Measurements from ENCODE around the gene MMRN2.
"Not testable (repeated sequence)": the region's sequence is repeated elsewhere in the genome, so short reads cannot be mapped to it uniquely, and the experiment has no call there.

The MMRN2 gene

GRCh38 chr10:86956848-86957448, 467 bp downstream of the MMRN2 start:
- no peak for DNase-seq (ENCODE audit: low read depth)

- no peak for DNase-seq (ENCODE audit: low read depth)
Observed at GRCh38 chr10:86956195-86956847, 1.1 kb downstream of the MMRN2 start.

DNA sequence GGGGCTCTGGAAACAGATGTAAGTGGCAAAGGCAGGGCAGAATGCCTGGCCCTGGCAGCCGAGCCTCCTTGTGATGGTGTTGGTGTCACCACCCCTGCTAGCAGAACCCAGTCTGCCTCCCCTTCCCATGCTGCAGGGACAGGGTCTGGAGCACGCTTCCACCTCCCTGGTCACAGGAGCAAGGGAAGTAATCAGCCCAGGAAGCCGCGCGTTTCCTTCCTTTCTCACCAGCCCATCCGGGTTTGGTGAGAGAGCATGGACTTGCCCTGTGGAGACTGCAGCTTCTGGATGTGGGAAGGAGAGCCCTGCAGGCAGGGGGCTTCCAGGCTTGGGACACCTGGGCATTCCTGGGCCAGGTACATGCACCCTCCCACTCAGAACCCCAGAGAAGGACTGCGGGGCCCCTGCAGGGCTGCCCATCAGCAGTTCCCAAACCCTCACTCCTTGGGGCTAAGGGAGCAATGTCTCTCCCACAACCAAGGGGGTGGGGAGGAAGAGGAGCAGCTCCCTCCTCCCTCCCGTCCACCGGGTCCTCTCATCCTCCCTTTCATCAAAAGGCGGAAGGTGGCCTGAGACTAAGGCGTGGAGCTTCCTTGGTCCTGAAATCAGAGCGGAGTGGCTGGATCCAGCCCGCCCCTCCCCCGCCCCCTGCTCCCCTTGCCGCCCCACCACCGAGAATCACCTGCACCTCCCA, 1.8 kb downstream of the MMRN2 start:
- DNase-seq (ENCODE audit: low read depth): no peak

- DNase-seq (ENCODE audit: low read depth): no peak
Observed at GRCh38 chr10:86954681-86955500, 2.5 kb downstream of the MMRN2 start.

DNA sequence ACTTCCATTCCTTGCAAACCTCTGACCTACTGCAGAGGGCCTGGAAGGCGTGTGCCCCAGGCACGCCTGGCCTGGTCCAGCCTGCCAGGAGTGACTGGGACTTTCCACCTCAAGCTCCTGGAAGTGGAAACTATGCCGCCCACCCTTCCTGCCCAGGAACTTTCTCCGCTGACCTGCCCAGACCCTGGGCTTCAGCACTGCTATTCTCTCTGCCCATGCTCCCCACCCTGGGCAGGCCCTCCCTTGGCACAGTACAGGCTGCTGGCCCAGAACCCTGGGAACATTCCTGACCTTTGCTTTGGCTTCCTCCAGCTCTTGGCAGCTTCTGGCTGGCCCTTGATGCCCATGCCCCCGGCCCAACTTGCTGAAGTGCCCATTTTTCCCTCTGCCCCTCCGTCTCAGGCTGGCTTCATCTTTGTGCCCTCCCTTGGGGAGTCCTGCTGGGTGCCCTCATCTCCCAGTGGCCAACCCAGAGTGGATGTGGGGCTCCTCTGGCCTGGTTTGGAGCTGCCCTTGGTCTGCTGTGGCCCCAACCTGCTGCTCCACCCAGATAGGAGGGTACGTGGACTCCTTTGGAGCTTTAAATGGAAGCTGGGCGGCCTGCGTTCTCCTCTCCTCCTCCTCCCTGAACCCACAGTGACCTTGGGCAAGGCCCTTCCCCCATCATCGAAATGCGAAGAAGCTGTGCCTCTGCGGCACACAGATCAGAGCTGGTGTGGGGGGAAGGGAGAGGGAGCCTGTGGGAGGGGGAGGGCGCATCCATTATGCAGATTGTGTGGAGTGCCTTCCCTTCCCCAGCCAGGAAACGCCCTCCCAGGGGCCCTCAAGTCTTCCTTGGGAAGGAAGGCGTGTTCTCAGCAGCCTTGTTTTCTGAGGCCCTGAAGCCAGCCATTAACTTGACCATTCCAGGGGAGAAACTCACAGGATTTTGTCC, 3.4 kb downstream of the MMRN2 start:
- no peak for DNase-seq (ENCODE audit: low read depth)

GRCh38 chr10:86952697-86953096, 4.7 kb downstream of the MMRN2 start:
- not testable (repeated sequence) for DNase-seq (ENCODE audit: low read depth)

GRCh38 chr10:86952106-86952505, 5.3 kb downstream of the MMRN2 start:
- DNase-seq (ENCODE audit: low read depth): no peak

- no peak for DNase-seq (ENCODE audit: low read depth)
Observed at GRCh38 chr10:86951184-86951761, 6.1 kb downstream of the MMRN2 start.

- DNase-seq (ENCODE audit: low read depth): no peak
Observed at GRCh38 chr10:86950349-86950748, 7.1 kb downstream of the MMRN2 start.

DNA sequence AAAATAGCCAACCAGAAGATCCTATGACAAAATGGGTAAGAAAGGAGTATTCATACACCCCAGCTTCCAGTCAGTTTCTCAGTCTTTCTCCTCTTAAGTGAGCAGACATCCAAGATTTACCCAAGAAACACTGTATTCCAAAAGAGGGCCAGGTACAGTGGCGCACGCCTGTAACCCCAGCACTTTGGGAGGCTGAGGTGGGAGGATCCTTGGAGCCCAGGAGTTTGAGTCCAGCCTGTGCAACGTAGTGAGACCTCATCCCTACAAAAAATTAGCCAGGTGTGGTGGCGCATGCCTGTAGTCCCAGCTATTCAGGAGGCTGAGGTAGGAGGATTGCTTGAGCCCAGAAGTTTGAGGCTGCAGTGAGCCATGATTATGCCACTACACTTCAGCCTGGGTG, 9.6 kb downstream of the MMRN2 start:
- not testable (repeated sequence) for DNase-seq (ENCODE audit: low read depth)

DNA sequence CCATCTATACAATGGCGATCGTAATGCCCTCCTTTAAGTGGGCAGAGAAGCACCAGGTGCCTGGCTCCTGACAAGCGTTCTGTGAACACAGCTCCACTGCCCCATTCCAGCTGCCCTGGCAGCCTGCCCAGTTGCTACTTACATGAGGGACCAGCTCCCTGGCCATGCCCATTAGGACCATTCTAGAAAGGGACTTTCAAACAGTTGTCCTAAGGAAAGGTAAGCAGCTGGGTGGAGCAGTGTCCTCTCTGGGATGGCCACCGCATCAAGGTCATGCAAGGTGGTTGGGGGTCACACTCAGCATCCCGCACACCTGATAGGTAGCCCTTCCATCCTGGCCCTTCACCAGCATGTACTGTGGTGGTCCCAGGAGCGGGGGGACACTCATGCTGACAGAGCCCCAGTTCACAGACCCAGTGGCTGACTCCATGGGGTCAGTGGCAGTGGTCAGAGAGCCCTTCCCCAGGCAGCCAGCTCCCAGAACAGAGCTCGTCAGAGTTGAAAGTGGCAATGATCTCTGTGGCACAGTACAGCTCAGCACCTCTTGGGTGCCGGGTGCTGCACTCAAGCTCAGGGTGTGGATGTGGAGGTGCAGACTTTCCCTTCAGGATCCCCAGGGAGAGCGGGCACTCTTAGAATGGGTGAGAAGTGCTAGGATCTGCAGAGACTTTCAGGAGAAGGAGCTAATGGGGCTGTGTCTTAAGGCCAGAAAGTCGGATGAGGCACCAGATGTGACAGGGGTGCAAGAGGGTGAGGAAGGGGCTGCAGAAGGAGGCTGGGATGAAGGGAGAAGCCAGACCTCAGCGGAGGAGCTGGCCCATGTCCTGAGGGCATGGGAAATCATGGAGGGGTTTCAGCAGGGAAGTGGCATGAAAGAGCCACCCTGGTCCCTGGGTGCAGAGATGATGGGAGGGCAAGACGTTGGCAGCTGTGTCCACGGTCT, 10.9 kb downstream of the MMRN2 start:
- no peak for DNase-seq (ENCODE audit: low read depth)

GRCh38 chr10:86945361-86946212, 11.8 kb downstream of the MMRN2 start:
- DNase-seq (ENCODE audit: low read depth): no peak

DNA sequence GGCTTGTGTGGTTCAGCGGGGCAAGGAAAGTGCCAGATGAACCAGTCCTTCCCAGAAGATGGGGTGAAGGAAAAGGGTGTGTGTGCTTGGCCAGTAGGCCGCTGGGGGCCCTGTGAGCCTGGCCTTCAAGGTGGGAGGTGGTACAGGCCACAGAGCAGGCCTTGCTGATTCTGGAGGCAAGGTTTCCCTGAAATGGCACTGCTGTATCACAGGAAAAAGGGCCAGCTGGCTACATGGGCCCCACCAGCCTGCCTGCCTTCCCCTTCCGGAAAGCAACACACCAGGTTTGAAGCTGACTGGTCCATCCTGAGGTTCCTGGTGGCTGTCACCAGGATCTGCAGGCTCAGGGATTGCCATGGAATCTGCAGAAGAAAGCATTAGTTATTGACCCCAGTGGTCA, 12.5 kb downstream of the MMRN2 start:
- DNase-seq (ENCODE audit: low read depth): no peak

- no peak for DNase-seq (ENCODE audit: low read depth)
Observed at GRCh38 chr10:86944471-86944870, 12.9 kb downstream of the MMRN2 start.

GRCh38 chr10:86944031-86944419, 13.4 kb downstream of the MMRN2 start:
- no peak for DNase-seq (ENCODE audit: low read depth)

GRCh38 chr10:86943316-86944030, 13.9 kb downstream of the MMRN2 start:
- DNase-seq (ENCODE audit: low read depth): no peak

- DNase-seq (ENCODE audit: low read depth): no peak
Observed at GRCh38 chr10:86942441-86943315, 14.7 kb downstream of the MMRN2 start.
